Neural progenitor cell (in vitro differentiated cells): ENCODE measurements around the gene SLC22A23.

Source experiments
- EZH2 ChIP-seq: fragments of 200-600 bp; sonication (generic); IDR thresholded peaks from 2 replicates; pipeline ENCODE4 v1.6.1; 2017; ENCODE audit warnings: antibody characterized with exemption, mild to moderate bottlenecking, moderate library complexity
- EZH2phosphoT487 ChIP-seq: fragments of 200-600 bp; sonication (generic); IDR thresholded peaks from 2 replicates; pipeline ENCODE4 v1.6.1; 2017; ENCODE audit warnings: antibody characterized with exemption
- TF ChIP-seq, protein P1 (sequence below): fragments of 200-600 bp; sonication (generic); IDR thresholded peaks from 2 replicates; pipeline ENCODE4 v1.5.1; 2017; ENCODE audit warnings: antibody characterized with exemption, mild to moderate bottlenecking

DNA sequence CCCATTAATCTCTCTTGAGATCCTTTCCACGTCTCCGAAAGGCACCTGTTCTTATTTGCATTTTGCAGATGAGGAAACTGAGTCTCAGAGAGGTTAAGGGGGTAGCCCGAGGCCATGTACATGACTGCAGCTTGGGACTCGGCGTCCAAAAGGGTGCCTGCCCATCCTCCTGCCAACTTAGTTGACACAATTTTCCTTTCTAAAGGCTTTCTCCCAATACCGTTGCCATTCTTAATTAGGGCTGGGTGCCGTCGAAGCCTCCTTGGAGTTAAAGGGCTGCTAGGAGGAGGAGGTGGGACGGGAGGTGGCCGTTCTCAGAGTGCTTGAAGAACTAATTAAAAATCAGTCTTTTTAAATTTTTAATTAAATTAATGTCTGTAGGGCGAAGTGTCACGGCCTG lies 198.6 kb downstream of the SLC22A23 start:
- TF ChIP-seq, protein P1, sequence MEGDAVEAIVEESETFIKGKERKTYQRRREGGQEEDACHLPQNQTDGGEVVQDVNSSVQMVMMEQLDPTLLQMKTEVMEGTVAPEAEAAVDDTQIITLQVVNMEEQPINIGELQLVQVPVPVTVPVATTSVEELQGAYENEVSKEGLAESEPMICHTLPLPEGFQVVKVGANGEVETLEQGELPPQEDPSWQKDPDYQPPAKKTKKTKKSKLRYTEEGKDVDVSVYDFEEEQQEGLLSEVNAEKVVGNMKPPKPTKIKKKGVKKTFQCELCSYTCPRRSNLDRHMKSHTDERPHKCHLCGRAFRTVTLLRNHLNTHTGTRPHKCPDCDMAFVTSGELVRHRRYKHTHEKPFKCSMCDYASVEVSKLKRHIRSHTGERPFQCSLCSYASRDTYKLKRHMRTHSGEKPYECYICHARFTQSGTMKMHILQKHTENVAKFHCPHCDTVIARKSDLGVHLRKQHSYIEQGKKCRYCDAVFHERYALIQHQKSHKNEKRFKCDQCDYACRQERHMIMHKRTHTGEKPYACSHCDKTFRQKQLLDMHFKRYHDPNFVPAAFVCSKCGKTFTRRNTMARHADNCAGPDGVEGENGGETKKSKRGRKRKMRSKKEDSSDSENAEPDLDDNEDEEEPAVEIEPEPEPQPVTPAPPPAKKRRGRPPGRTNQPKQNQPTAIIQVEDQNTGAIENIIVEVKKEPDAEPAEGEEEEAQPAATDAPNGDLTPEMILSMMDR, result no peak
- TF ChIP-seq EZH2phosphoT487, result no peak
- no peak for TF ChIP-seq EZH2
